Activated naive CD8-positive, alpha-beta T cell treated with anti-CD3 and anti-CD28 coated beads, Interleukin-2, amount 50 U/mL, for 24 hours (primary cell): ENCODE measurements around the gene CACNA1C.

Experiments used
- ATAC-seq: fragments of 150-1000 bp; cut with Tn5 transposase; one replicate; pipeline ENCODE4 v1.10.0; 2021
- DNase-seq: peaks from one replicate; pipeline ENCODE4 v3.0.0; 2021
- H3K27ac Mint-ChIP-seq: one replicate; pipeline ENCODE4 v1.8.0; 2021; ENCODE audit warnings: mild to moderate bottlenecking, mixed read lengths
- H3K27me3 Mint-ChIP-seq: one replicate; pipeline ENCODE4 v1.8.0; 2021; ENCODE audit warnings: mixed read lengths
- H3K36me3 Mint-ChIP-seq: one replicate; pipeline ENCODE4 v1.8.0; 2021; ENCODE audit warnings: low read depth, mixed read lengths
- H3K4me1 Mint-ChIP-seq: one replicate; pipeline ENCODE4 v1.8.0; 2021; ENCODE audit warnings: mixed read lengths
- H3K4me3 Mint-ChIP-seq: one replicate; pipeline ENCODE4 v1.8.0; 2021; ENCODE audit warnings: mild to moderate bottlenecking, moderate library complexity, mixed read lengths
- H3K9me3 Mint-ChIP-seq: one replicate; pipeline ENCODE4 v1.8.0; 2021; ENCODE audit warnings: mixed read lengths

CACNA1C gene

DNA sequence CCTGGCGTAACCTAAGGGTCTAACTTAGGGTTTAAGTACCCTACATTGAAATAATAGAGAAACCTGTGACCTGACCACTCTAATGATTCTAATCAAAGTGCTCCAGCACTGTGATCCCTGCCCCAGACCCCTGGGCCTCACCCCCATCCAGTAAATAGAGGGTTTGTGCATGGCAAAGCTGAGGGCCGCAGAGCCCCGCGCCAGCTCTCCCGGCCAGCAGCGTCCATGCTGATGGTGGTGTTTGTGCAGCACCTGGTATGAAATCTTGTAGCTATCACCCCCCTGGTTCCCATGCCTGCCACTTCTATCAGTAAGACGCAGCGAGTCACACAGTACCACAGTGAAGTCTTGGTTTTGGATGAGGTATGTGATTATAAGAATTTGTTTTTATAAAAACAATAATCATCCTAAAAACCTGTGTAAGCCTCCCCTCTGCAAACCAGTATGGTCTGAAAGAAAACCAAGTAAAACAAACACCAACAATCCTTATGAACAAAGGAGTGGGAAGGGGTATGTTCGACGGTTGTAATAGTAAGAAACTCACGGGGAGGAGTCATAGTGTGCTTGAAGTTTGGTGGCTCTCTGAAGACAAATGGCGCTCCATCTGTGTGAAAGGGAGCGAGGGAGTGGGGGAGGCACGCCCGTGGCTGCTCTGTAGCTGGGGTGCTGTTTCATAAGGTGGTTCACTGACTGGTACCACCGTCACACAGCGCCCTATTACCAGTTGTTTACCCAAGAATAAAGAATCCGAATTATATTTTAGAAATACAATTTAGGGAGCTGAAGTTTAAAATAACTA lies 156.2 kb downstream of the CACNA1C start:
- no peak overlapping the region for H3K4me3 Mint-ChIP-seq
- DNase-seq, result no peak
- no peaks in the 10 kb centered on the region for H3K27me3 Mint-ChIP-seq
- no peaks in the 10 kb centered on the region for H3K9me3 Mint-ChIP-seq
- H3K36me3 Mint-ChIP-seq, result no peaks in the 10 kb centered on the region
- no peak overlapping the region for H3K27ac Mint-ChIP-seq
- H3K4me1 Mint-ChIP-seq, result no peaks in the 10 kb centered on the region
- ATAC-seq, result no peak

DNA sequence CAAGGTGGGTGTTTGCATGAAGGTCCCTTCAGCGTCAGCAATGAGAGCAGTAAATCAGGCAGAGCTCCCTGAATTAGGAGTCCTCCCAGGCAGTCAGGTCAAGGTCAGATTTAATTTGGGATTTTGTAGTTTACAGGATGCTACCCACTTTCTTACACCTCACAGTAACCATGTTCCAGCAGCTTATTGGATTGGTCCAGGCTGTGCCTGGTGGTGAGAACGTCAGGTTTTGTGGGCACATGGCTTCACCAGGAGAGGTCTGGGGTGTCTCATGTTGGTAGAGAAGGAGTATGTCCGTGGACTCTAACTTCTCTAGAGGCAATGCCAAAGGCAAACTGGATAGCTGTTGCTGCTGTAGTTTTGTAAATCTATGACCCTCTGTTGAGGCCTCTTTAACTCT lies 158.3 kb downstream of the CACNA1C start:
- Mint-ChIP-seq H3K27ac (no peak overlapping the region), H3K9me3 (no peaks in the 10 kb centered on the region), H3K36me3 (no peaks in the 10 kb centered on the region), H3K4me3 (no peak overlapping the region), H3K4me1 (no peaks in the 10 kb centered on the region), H3K27me3 (no peaks in the 10 kb centered on the region)
- DNase-seq (no peak), ATAC-seq (no peak)

DNA sequence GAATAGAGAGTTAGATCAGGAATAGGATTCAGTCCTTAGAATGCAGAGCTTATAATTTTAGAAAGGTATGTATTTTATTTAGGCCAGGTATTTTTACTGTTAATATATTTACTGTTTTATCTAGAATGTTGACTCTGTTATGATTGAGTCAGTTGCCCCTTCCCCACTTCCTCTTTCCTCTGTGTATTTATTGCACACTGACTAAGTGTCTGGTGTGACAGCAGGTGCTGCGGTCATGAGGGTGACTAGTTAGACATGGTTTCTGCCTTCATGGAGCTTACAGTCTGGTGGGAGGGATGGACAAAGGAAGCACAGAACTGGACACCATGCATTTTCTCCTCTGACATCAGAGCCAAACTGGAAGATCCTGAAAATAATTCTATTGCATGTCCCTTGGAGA lies 159.8 kb downstream of the CACNA1C start:
- Mint-ChIP-seq H3K4me1 (no peaks in the 10 kb centered on the region), H3K27me3 (no peaks in the 10 kb centered on the region), H3K27ac (no peak overlapping the region), H3K9me3 (no peaks in the 10 kb centered on the region), H3K4me3 (no peak overlapping the region), H3K36me3 (no peaks in the 10 kb centered on the region)
- no peak for ATAC-seq
- no peak for DNase-seq

DNA sequence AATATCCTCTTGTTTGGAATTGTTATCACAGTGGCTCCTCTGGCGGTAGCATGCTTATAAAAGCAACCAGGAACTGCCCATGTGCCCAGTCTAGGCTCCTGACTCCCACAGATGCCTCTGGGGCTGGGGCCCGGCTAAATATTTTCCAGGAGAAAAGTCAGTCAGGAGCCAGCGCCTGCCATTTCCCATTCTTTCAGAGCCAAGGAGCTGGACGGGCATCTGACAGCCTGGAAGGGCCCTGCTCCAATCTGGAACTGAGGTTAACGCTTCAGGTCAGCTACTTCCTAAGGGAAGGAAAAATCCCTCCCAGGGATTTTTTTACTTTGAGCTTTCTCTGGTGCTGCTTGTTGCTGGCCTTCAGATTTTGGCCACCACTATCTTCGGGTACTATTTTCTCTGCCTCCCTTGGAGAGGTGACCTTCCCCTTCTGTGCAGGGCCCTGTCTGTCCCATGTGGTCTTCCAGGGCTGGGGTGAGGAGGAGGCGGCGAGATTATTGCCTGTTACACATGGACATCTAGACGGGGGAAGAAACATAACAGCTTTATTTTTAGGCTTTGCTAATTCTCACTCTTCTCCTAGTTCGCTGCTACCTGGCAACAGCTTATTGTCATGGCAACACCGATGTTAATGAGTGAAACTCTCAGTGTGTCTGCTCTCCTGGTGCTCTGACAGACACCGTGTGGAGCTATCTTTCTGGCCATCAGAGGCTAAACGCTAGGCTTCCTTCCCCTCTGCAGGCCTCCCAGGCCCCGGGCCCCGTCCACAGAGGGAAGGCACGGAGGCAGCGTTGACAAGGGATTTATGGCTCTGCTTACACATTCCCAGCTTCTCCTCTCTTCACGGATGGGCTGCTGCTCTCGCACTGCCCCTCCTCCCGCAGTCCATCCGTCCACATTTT lies 160.4 kb downstream of the CACNA1C start:
- Mint-ChIP-seq H3K27me3 (no peaks in the 10 kb centered on the region), H3K9me3 (no peaks in the 10 kb centered on the region), H3K4me3 (no peak overlapping the region)

DNA sequence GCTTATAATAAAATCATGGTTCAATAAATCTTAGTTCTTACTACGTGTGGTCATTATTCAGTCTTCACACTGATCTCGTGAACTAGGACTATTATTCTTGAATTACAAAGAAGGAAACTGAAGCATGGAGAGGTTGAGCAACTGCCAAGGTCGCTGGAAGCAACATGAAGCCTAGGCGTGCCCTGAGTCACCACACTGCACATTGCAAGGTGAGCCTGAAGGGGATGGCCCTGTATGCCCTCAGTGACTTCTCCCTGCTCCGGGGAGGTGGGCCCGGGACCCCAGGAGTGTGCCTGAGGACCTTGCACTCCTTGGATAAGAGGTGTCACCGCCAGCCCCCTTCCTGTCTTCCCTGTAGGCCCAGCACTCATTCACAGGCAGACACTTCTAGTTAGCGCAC lies 161.6 kb downstream of the CACNA1C start:
- Mint-ChIP-seq H3K4me1 (no peaks in the 10 kb centered on the region), H3K27ac (no peak overlapping the region), H3K9me3 (no peaks in the 10 kb centered on the region), H3K27me3 (no peaks in the 10 kb centered on the region), H3K36me3 (no peaks in the 10 kb centered on the region), H3K4me3 (no peak overlapping the region)
- DNase-seq (no peak), ATAC-seq (no peak)

More for the DNA sequence above, 160.4 kb downstream of the CACNA1C start:
- Mint-ChIP-seq H3K36me3 (no peaks in the 10 kb centered on the region), H3K27ac (no peak overlapping the region), H3K4me1 (no peaks in the 10 kb centered on the region)
- no peak for DNase-seq
- no peak for ATAC-seq

DNA sequence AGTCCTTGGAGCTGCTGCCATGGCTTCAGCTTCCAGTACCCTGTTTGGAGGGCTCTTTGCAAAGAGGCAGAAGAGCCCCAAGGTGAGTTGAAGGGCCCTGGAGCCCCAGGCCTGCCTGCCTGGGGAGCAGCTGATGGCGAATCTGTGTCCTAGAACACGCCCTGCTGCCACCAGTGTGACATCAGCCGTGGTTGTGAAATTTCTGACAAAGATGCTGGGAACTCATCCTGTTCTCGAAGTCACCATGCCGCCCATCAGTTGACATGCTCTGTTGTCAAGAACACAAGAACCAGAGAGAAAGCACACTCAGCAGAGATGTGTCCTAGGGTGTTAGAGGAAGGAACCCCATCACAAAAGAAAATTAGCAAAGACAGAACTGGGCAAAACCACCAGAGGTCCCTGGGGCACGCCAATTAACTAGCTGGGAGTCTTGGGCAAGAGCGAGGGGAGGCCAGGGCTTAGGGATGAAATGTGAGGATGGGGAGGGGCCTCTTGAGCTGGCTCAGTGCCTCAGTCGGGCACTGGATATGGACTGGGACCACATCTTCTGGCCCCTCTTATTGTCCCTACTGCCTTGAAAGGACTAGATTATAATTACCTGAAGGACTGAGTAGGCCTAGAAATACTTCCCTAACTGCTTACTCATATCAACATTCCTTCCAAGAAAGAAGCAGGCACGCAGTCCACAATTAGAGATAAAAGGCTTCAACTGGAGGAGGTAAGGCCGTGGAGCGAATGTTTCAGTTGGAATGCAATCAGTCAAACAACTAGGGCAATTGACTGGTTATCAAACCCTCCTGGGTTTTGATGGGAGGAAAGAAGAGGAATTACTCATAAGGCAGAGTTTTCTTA lies 163.1 kb downstream of the CACNA1C start:
- Mint-ChIP-seq H3K36me3 (no peaks in the 10 kb centered on the region), H3K4me1 (no peaks in the 10 kb centered on the region), H3K4me3 (no peak overlapping the region), H3K27ac (no peak overlapping the region), H3K9me3 (no peaks in the 10 kb centered on the region), H3K27me3 (peaks cover 3% of the 10 kb centered on the region)
- DNase-seq (no peak), ATAC-seq (no peak)

DNA sequence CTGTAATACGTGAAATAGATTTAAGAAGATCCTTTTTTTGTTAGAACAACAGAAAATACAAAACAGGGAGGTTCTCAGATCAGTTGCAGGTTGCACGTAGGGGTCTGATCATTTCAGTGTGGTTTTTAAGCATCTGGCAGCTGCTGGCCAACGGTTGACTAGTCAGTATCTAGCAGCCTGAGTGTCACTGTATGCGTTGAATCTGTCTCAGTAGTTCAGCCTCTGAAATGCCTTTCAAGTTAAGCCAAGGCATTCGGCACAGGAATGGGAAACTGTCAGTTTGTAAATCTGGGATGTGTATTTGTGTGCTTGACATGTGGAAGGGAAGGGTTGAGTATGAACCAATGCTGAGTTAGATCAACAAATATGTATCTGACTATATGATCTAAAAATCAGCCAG lies 165.9 kb downstream of the CACNA1C start:
- DNase-seq, result no peak
- no peak for ATAC-seq
- Mint-ChIP-seq H3K9me3 (no peaks in the 10 kb centered on the region), H3K36me3 (no peaks in the 10 kb centered on the region), H3K27me3 (peaks cover 5% of the 10 kb centered on the region), H3K4me1 (no peaks in the 10 kb centered on the region), H3K27ac (no peak overlapping the region), H3K4me3 (no peak overlapping the region)

DNA sequence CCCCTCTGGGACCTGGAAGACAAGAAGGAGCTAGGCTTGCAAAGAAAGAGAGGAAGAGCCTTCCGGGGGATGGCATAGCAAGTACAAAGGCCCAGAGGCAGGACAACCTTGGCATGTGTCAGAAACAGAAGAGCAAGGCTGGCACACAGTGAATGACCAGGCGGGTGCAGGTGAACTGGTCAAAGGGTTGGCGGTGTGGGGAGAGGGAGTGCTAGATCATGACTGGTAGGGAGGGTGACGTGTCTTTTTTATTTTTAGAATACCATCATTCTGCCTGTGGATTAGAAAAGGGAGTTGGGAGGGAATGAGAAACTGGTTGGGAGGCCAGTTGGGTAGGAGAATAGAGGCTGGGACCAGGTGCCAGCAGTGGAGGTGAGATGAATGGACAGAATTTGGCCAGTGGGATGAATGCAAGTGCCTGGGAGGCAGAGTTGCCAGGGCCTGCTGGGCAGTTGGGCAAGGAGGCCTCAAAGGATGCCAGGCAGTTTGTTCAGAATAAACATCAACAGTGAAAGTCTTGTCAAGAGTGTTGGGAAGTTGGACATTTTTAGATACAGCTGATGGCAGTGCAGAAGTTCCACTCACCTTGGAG lies 168.3 kb downstream of the CACNA1C start:
- no peaks in the 10 kb centered on the region for H3K9me3 Mint-ChIP-seq
- no peak for ATAC-seq
- H3K27ac Mint-ChIP-seq, result no peak overlapping the region
- peaks cover 5% of the 10 kb centered on the region for H3K27me3 Mint-ChIP-seq
- no peak for DNase-seq
- no peaks in the 10 kb centered on the region for H3K36me3 Mint-ChIP-seq
- no peak overlapping the region for H3K4me3 Mint-ChIP-seq
- no peaks in the 10 kb centered on the region for H3K4me1 Mint-ChIP-seq

DNA sequence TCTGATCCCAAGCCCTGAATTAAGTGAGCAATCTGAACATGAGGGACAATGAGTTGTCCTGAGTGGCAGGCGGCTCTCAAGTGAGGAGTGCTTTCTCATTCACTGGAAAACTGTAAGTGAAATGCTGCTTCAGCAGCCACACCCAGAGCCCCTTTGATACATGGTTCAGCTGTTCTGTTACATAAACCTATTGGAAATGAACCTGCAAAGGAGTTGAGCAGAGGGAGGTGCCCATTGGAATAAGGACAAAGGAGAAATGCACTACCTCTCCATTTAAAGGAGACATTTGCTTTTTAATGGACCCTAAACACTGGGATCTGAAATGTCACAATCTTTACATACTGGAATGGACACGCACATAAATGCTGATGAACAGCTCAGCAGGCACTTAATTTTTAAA lies 169.9 kb downstream of the CACNA1C start:
- peaks cover 9% of the 10 kb centered on the region for H3K27me3 Mint-ChIP-seq
- H3K4me3 Mint-ChIP-seq, result no peak overlapping the region
- H3K9me3 Mint-ChIP-seq, result no peaks in the 10 kb centered on the region
- no peaks in the 10 kb centered on the region for H3K4me1 Mint-ChIP-seq
- no peaks in the 10 kb centered on the region for H3K36me3 Mint-ChIP-seq
- DNase-seq (no peak), ATAC-seq (no peak)
- no peak overlapping the region for H3K27ac Mint-ChIP-seq

DNA sequence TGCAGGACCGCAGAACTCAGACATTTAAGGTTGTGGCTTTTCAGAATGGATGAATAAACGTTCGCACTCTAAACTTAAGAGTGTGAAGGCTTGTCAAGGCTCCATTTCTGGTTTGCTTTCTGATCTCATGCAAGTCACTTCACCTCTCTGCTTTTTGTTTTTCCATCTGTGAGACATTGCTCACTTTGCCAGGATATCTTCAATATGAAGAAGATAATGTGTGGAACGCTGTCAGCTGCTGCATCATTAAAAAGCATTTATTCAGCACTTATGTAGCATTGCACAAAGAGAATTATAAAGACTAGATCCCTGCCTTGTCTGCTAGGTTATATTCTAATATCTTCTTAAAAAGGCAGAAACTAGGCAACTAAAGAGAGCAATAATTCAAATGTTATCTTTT lies 172.2 kb downstream of the CACNA1C start:
- ATAC-seq, result no peak

DNA sequence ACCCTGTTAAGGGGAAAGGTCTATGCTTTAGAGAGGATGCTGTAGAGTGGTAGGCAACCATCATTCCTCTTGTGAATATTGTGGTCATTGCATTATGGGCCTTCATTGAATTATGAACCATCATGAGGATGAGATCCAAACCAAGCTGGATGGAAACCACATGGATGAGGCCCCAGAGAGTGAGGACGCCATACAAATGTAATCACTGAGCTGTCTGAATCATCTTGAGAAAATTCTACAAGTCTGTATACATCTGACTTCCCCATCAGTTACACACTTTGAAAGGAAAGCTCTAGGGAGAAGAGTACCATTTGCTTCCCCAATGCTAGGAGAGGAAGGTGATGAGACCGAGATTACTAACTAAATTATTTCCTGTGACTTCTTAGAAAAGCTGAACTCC lies 172.9 kb downstream of the CACNA1C start:
- no peak for ATAC-seq
- H3K9me3 Mint-ChIP-seq, result no peaks in the 10 kb centered on the region

More for the DNA sequence above, 172.2 kb downstream of the CACNA1C start:
- H3K4me1 Mint-ChIP-seq, result no peaks in the 10 kb centered on the region
- no peak overlapping the region for H3K4me3 Mint-ChIP-seq
- H3K27ac Mint-ChIP-seq, result no peak overlapping the region
- H3K27me3 Mint-ChIP-seq, result peaks cover 17% of the 10 kb centered on the region
- H3K9me3 Mint-ChIP-seq, result no peaks in the 10 kb centered on the region
- no peaks in the 10 kb centered on the region for H3K36me3 Mint-ChIP-seq
- DNase-seq, result no peak

DNA sequence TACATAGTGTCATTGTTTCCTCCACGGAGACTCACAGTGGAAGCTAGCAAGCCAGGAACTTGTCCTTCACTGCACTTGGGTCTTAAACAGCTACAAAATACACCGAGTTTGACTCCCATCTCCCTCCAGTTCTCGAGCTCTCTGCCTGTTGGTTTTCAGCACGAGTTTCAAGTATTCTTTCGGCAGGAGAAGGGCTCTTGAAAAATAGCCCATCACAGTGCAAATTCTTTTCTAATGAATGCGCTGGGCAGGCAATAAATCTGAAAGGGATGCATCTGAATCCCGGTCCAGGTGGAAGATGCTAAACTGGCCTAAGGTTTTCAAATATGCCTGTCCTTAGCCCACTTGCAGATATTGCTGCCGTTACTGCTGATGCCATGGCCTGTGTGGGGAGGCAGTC lies 173.9 kb downstream of the CACNA1C start:
- H3K27me3 Mint-ChIP-seq, result peaks cover 11% of the 10 kb centered on the region
- DNase-seq, result no peak
- no peaks in the 10 kb centered on the region for H3K4me1 Mint-ChIP-seq
- H3K4me3 Mint-ChIP-seq, result no peak overlapping the region
- no peak overlapping the region for H3K27ac Mint-ChIP-seq
- H3K9me3 Mint-ChIP-seq, result no peaks in the 10 kb centered on the region
- no peaks in the 10 kb centered on the region for H3K36me3 Mint-ChIP-seq
- no peak for ATAC-seq

More for the DNA sequence above, 172.9 kb downstream of the CACNA1C start:
- no peaks in the 10 kb centered on the region for H3K36me3 Mint-ChIP-seq
- DNase-seq, result no peak
- H3K4me3 Mint-ChIP-seq, result no peak overlapping the region
- no peak overlapping the region for H3K27ac Mint-ChIP-seq
- no peaks in the 10 kb centered on the region for H3K4me1 Mint-ChIP-seq
- H3K27me3 Mint-ChIP-seq, result peaks cover 14% of the 10 kb centered on the region

DNA sequence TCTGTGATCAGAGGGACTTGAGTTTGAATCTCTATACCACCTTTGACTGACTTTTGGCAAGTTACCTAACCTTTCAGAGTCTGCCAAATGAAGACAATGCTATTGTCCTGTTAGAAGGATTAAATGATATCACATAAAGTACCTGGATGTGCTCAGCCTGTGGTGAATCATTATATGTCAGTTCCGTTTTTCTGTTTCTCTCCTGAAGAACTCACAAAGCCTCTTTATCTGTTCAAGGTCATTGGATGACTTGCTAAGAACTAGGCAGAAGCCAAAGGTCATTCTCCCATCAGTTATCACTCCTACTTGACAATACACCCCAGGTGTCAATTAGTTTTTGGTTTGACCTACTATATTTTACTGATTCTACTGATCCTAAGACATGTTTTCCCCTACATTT lies 174.6 kb downstream of the CACNA1C start:
- Mint-ChIP-seq H3K27me3 (peaks cover 11% of the 10 kb centered on the region), H3K27ac (no peak overlapping the region), H3K9me3 (no peaks in the 10 kb centered on the region), H3K36me3 (no peaks in the 10 kb centered on the region), H3K4me3 (no peak overlapping the region), H3K4me1 (no peaks in the 10 kb centered on the region)
- no peak for ATAC-seq
- DNase-seq, result no peak

DNA sequence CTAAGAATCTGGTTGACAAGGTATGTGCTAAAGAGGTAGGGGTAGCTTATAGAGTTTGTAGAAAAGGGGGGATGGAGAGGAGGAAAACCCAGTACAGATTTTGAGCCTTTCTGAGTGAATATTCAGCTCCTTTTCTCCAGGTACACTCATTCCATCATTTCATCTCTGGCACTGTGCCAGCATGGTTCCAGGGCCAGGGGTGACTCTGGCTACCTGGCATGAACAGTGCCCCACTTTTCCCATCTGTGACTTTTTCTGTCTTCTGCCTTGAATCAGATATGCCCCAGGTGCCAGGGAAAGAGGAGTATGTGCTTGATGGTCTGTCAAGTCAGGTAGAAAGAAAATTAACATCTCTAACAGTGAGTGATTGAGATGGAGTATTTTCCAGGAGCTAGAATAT lies 175.7 kb downstream of the CACNA1C start:
- no peak overlapping the region for H3K27ac Mint-ChIP-seq
- no peaks in the 10 kb centered on the region for H3K9me3 Mint-ChIP-seq
- H3K27me3 Mint-ChIP-seq, result peaks cover 11% of the 10 kb centered on the region
- H3K36me3 Mint-ChIP-seq, result no peaks in the 10 kb centered on the region
- ATAC-seq (no peak), DNase-seq (no peak)
- no peak overlapping the region for H3K4me3 Mint-ChIP-seq
- no peaks in the 10 kb centered on the region for H3K4me1 Mint-ChIP-seq
